Measurements from ENCODE around the gene TBC1D5. TPM values are rescaled to one million over a fixed set of nuclear protein-coding genes. Genes with fewer than 3 reads are reported as not detected.

TBC1D5 gene
- total and polyA plus RNA-seq, 12 donors: 6.4 to 108 (median 70.7) TPM

DNA sequence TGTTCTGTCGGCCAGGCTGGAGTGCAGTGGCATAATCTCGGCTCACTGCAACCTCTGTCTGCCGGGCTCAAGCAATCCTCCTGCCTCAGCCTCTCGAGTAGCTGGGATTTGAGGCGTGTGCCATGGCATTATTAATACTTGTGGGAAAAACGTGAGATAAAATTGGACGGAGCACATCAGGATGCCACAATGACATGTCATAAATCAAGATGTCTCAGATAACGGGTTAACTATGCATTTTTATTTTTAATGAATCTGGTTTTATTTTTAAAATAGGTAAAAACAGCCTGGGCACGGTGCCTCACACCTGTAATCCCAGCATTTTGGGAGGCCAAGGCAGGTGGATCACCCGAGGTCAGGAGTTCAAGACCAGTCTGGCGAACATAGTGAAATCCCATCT, 212.8 kb downstream of the TBC1D5 start:
- no peak for TF ChIP-seq POLR2A (IDR thresholded peaks at IDR 0.05)
- TF ChIP-seq, protein P1, sequence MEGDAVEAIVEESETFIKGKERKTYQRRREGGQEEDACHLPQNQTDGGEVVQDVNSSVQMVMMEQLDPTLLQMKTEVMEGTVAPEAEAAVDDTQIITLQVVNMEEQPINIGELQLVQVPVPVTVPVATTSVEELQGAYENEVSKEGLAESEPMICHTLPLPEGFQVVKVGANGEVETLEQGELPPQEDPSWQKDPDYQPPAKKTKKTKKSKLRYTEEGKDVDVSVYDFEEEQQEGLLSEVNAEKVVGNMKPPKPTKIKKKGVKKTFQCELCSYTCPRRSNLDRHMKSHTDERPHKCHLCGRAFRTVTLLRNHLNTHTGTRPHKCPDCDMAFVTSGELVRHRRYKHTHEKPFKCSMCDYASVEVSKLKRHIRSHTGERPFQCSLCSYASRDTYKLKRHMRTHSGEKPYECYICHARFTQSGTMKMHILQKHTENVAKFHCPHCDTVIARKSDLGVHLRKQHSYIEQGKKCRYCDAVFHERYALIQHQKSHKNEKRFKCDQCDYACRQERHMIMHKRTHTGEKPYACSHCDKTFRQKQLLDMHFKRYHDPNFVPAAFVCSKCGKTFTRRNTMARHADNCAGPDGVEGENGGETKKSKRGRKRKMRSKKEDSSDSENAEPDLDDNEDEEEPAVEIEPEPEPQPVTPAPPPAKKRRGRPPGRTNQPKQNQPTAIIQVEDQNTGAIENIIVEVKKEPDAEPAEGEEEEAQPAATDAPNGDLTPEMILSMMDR (IDR thresholded peaks at IDR 0.05): no peak
- H3K4me1 ChIP-seq (replicated peaks in 1 of 2): no peaks in the 10 kb centered on the region
- DNase-seq: no peak
- no peak overlapping the region for H3K27ac ChIP-seq
- WGBS, 4 donors: 77 to 83% (median 81%) methylated on average over 11 of the region's 11 CpGs
- no peaks in the 10 kb centered on the region for H3K9me3 ChIP-seq (replicated peaks in 1 of 3)
- no peaks in the 10 kb centered on the region for H3K27me3 ChIP-seq
- no peaks in the 10 kb centered on the region for H3K36me3 ChIP-seq (replicated peaks in 1 of 2)
- H3K4me3 ChIP-seq: no peak overlapping the region
- intact Hi-C loops (cut with DNase I): no loop called here

DNA sequence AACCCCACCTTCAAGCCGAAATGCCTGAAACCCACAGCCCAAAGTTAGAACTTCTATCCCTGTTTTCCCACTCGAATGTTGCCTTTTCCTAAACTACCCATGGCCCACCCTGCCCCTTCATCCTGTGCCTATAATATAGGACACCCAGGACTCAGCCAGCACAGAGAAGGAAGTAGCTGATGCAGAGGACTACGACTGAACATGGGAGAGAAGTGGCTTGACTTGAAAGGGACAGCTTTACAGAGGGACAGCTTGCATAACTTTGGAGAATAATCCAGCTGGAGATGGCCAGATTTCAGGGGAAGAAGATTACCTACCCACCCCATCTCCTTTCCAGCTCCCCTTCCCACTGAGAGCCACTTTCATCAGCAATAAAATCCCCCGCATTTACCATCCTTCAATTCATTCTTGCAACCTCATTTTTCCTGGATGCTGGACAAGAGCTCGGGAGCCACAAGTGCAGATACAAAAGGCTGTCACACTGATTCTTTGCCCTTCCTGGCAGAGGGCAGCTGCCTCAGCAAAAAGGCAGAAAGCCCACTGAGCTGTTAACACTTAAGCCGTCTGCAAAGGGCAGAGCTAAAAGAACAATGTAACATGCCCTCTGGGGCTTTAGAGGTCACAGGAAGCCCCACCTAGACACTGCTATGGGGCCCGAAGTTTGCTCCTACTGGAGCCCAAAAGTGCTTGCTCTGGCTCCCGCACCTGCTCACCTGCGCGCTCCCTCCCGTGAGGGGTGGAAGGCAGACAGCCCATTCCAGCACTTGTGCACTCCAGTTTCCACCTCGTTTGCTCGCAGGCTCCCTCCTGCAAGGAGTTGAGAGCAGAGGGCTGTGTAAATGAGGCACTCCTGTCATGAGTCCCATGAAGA, 224.0 kb downstream of the TBC1D5 start:
- intact Hi-C loops (cut with DNase I): no loop called here
- TF ChIP-seq POLR2A (IDR thresholded peaks at IDR 0.05): no peak
- TF ChIP-seq, protein P1 (IDR thresholded peaks at IDR 0.05): no peak
- Histone ChIP-seq H3K4me3 (no peak overlapping the region), H3K4me1 (replicated peaks in 1 of 2) (no peaks in the 10 kb centered on the region), H3K27ac (no peak overlapping the region), H3K36me3 (replicated peaks in 1 of 2) (no peaks in the 10 kb centered on the region), H3K9me3 (replicated peaks in 1 of 3) (no peaks in the 10 kb centered on the region), H3K27me3 (no peaks in the 10 kb centered on the region)
- WGBS, 4 donors: 89 to 95% (median 91%) methylated on average over 13 of the region's 13 CpGs
- no peak for DNase-seq

DNA sequence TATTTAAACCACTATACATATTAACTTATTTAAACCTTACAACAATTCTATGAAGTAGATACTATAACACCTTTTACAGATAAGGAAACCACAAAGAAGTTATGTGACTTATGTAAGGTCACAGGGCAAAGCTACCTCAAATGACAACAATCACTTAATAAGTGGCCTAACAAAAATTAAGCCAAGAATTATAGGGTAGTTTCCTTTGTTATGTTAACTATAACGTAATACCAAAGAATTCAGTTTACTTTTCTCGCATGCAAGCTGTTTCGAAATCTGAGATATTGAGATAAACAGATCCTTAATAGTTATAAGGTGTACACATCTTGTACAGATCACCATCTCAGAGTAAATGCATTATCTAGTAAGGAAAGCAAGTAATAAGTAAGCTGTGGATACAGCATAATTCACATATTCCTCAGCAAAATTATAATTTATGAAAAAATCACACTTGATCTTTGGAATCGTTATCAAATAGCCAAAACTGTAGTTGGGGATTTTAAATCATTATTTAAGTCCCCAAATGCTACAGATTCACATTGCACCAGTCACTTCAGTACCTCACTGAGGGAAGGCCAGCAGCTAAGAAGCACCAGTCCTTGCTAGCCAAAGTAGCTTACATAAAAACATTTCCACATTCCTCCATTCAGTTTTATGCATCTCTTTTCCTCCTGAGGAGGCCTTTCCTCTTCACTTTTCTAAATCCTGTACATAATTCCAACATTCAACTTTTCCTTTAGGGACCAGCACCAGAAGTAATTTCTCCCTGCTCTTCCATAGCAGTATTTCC, 226.8 kb downstream of the TBC1D5 start:
- DNase-seq: no peak
- no peak overlapping the region for H3K4me3 ChIP-seq
- intact Hi-C loops (cut with DNase I): no loop called here
- no peaks in the 10 kb centered on the region for H3K4me1 ChIP-seq (replicated peaks in 1 of 2)
- H3K27ac ChIP-seq: no peak overlapping the region
- 92 to 96% (median 94%) methylated on average over 4 of the region's 4 CpGs for WGBS, 4 donors
- no peak for TF ChIP-seq POLR2A (IDR thresholded peaks at IDR 0.05)
- TF ChIP-seq, protein P1 (IDR thresholded peaks at IDR 0.05): no peak
- no peaks in the 10 kb centered on the region for H3K9me3 ChIP-seq (replicated peaks in 1 of 3)
- no peaks in the 10 kb centered on the region for H3K36me3 ChIP-seq (replicated peaks in 1 of 2)
- no peaks in the 10 kb centered on the region for H3K27me3 ChIP-seq

DNA sequence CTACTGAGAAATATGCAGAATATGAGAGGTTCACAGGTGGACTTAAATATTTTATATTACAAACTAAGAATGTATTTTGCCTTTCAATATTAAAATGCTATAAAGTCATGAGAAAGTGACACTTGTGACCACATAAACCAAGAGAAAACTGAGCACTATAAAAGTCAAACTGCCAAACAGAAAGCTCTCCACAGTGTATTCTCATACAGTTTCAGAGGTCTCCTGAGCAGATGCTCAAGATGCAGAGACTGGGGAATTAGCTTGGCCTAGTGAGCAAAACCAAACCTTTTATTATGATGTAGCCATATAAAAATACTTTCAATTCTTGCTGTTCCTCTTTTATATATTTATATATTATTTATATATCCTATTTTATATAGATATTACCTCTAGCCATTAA, 227.8 kb downstream of the TBC1D5 start:
- intact Hi-C loops (cut with DNase I): no loop called here

More for the DNA sequence above, 227.8 kb downstream of the TBC1D5 start:
- Histone ChIP-seq H3K36me3 (replicated peaks in 1 of 2) (no peaks in the 10 kb centered on the region), H3K4me1 (replicated peaks in 1 of 2) (no peaks in the 10 kb centered on the region), H3K4me3 (no peak overlapping the region), H3K9me3 (replicated peaks in 1 of 3) (no peaks in the 10 kb centered on the region), H3K27me3 (no peaks in the 10 kb centered on the region), H3K27ac (no peak overlapping the region)
- DNase-seq: no peak
- TF ChIP-seq, protein P1 (IDR thresholded peaks at IDR 0.05): no peak
- TF ChIP-seq POLR2A (IDR thresholded peaks at IDR 0.05): no peak
